ENCODE data around the gene ZNF236. TPM values are rescaled to one million over a fixed set of nuclear protein-coding genes. Genes with fewer than 3 reads are reported as not detected.

The ZNF236 gene
- total and polyA plus RNA-seq, 2 of the 8 experiments (the other 6 are each of a cell fraction or from before 2014, with no cell fraction given) = 6.7 to 14.5 TPM

- no peaks in the 10 kb centered on the region for H3K23me2 ChIP-seq (ENCODE audit: low read depth, low read length)
- no peak overlapping the region for H2BK5ac ChIP-seq (ENCODE audit: low read depth, low read length)
- no peaks in the 10 kb centered on the region for H3K79me1 ChIP-seq (ENCODE audit: low read depth, low read length)
- no peak overlapping the region for H2AK5ac ChIP-seq (ENCODE audit: low read depth, low read length)
- no peaks in the 10 kb centered on the region for H3K79me2 ChIP-seq (ENCODE audit: control insufficient read depth in 1 of 2, insufficient read depth in 2 of 2, low read length in 2 of 2)
- H3K27me3 ChIP-seq (replicated peaks in 1 of 4; ENCODE audit: control insufficient read depth in 3 of 4, extremely low read depth in 1 of 4, insufficient read depth in 3 of 4, low read length in 3 of 4) = no peaks in the 10 kb centered on the region
- no peak overlapping the region for H3K23ac ChIP-seq (ENCODE audit: insufficient read length)
- DNase-seq (ENCODE audit: low read depth in 1 of 2, low spot score in 2 of 2) (no peak), FAIRE-seq (no peak)
- H4K20me1 ChIP-seq (replicated peaks in 1 of 2; ENCODE audit: control insufficient read depth in 1 of 2, insufficient read depth in 2 of 2, low read length in 2 of 2) = peaks cover 0 to 1% of the 10 kb centered on the region in 2 experiments
- H3K4me2 ChIP-seq (ENCODE audit: insufficient read depth in 1 of 2, low read depth in 2 of 2, low read length in 2 of 2) = no peak overlapping the region
- H3K9ac ChIP-seq (replicated peaks in 1 of 4; ENCODE audit: extremely low read depth in 1 of 4, low read depth in 3 of 4, low read length in 3 of 4) = no peak overlapping the region
- H4K5ac ChIP-seq (ENCODE audit: insufficient read length, low read depth, low read length) = no peak overlapping the region
- H3K18ac ChIP-seq (ENCODE audit: extremely low read depth, low read length) = no peak overlapping the region
- no peak overlapping the region for H3K4ac ChIP-seq (replicated peaks; ENCODE audit: insufficient read length, low read depth, low read length)
- H3K36me3 ChIP-seq (ENCODE audit: control insufficient read depth in 2 of 4, insufficient read depth in 4 of 4, low read length in 3 of 4) = peaks cover 0 to 9% (median 3%) of the 10 kb centered on the region in 4 experiments; a peak in 6 of 8 replicates
- H2BK15ac ChIP-seq (ENCODE audit: low read length) = no peak overlapping the region
- no peaks in the 10 kb centered on the region for H3K9me3 ChIP-seq (ENCODE audit: insufficient read depth in 2 of 2, low read depth in 1 of 2, low read length in 1 of 2)
- no peak overlapping the region for H2AFZ ChIP-seq (ENCODE audit: low read length)
- no peak overlapping the region for H2BK12ac ChIP-seq (ENCODE audit: low read depth, low read length)
- H3K14ac ChIP-seq (ENCODE audit: insufficient read length) = no peak overlapping the region
- WGBS, 2 experiments (ENCODE audit: extremely low coverage in 1 of 2, insufficient coverage in 1 of 2, insufficient read length in 1 of 2, insufficient replicate concordance in 2 of 2, low coverage in 1 of 2, low lambda C conversion rate in 2 of 2, missing lambda C conversion rate in 1 of 2) = 97% methylated on average over 12 of the region's 12 CpGs; no CpG with 5 or more reads in 1 of the 2 experiments
- no peak overlapping the region for H2BK120ac ChIP-seq (replicated peaks; ENCODE audit: low read depth, low read length)
- no peaks in the 10 kb centered on the region for H3K4me1 ChIP-seq (replicated peaks in 1 of 4; ENCODE audit: control insufficient read depth in 3 of 4, insufficient read depth in 4 of 4, low read length in 3 of 4)
- no peak overlapping the region for H3K27ac ChIP-seq (ENCODE audit: low read depth, low read length)
- no peak overlapping the region for H3K4me3 ChIP-seq (ENCODE audit: extremely low read depth in 1 of 4, insufficient read depth in 2 of 4, low read depth in 3 of 4, low read length in 4 of 4)
- no peak overlapping the region for H4K91ac ChIP-seq (replicated peaks; ENCODE audit: insufficient read length, low read length)
- H2BK20ac ChIP-seq (ENCODE audit: low read length) = no peak overlapping the region
- H3K56ac ChIP-seq (replicated peaks; ENCODE audit: insufficient read length, low read depth, low read length) = no peak overlapping the region
- ChIA-PET CTCF (ENCODE audit: partially characterized antibody) (interaction anchor here (0.7 to 3.7 kb wide), 7 partner anchors 14 to 765 kb away, joined by 3 to 19 read pairs (median 3); partner anchors contain the start of gene GALR1), POLR2A (ENCODE audit: partially characterized antibody) (interaction anchor here (1.5 kb wide), 1 partner anchor 10 kb away, joined by 3 read pairs; no protein-coding TSS in a partner anchor)
- H4K8ac ChIP-seq (ENCODE audit: extremely low read depth, insufficient read depth, low read length) = no peak overlapping the region
- TF ChIP-seq CHD1 (IDR thresholded peaks at IDR 0.05; ENCODE audit: low read depth, low read length) (no peak), CBX8 (IDR thresholded peaks at IDR 0.05; ENCODE audit: borderline replicate concordance, low read depth, low read length) (no peak), TAF1 (IDR thresholded peaks at IDR 0.05; ENCODE audit: low read depth, low read length) (no peak), PHF8 (conservative IDR thresholded peaks at IDR 0.05; ENCODE audit: low read depth, low read length) (no peak), YY1 (IDR thresholded peaks at IDR 0.05; ENCODE audit: low read depth, low read length) (no peak), TAF7 (optimal IDR thresholded peaks at IDR 0.05; ENCODE audit: borderline replicate concordance, low read depth, low read length) (no peak), BACH1 (IDR thresholded peaks at IDR 0.05; ENCODE audit: low read length) (no peak), ATF2 (IDR thresholded peaks at IDR 0.05; ENCODE audit: low read length) (no peak), GABPA (IDR thresholded peaks at IDR 0.05; ENCODE audit: borderline replicate concordance, insufficient read depth, low read length) (no peak), POLR2A (IDR thresholded peaks at IDR 0.05; ENCODE audit: control extremely low read depth in 1 of 2, low read depth in 2 of 2, low read length in 2 of 2) (no peak), EZH2 (IDR thresholded peaks at IDR 0.05; ENCODE audit: low read depth, low read length, severe bottlenecking) (no peak), E2F6 (IDR thresholded peaks at IDR 0.05) (no peak), POLR2AphosphoS5 (IDR thresholded peaks at IDR 0.05; ENCODE audit: low read depth, low read length) (no peak)
Observed at GRCh38 chr18:76938619-76939018, 116.3 kb downstream of the ZNF236 start.

Data from H1 (cell line).